Left ventricle myocardium inferior (tissue), 1 donor: Measurements from ENCODE around the gene PRRX2. TPM values are rescaled to one million over a fixed set of nuclear protein-coding genes. Genes with fewer than 3 reads are reported as not detected.
"Not testable (repeated sequence)": the region's sequence is repeated elsewhere in the genome, so short reads cannot be mapped to it uniquely, and the experiment has no call there.

Experiments
- DNase-seq: peaks from one replicate; pipeline ENCODE4 v3.0.0-alpha.2; 2020
- H3K27ac ChIP-seq: fragments of 200-600 bp; replicated peaks from 2 replicates; pipeline ENCODE4 v1.8.0; 2021
- H3K27me3 ChIP-seq: fragments of 200-600 bp; 2 replicates; pipeline ENCODE4 v1.8.0; 2021; ENCODE audit warnings: low read depth
- H3K36me3 ChIP-seq: fragments of 200-600 bp; 2 replicates; pipeline ENCODE4 v1.8.0; 2021
- H3K4me1 ChIP-seq: fragments of 200-600 bp; 2 replicates; pipeline ENCODE4 v1.8.0; 2021
- H3K4me3 ChIP-seq: fragments of 200-600 bp; 2 replicates; pipeline ENCODE4 v1.8.0; 2021; ENCODE audit warnings: mild to moderate bottlenecking, moderate library complexity
- H3K9me3 ChIP-seq: fragments of 200-600 bp; replicated peaks from 2 replicates; pipeline ENCODE4 v1.8.0; 2021
- CTCF ChIP-seq: fragments of 200-600 bp; IDR thresholded peaks from 2 replicates; pipeline ENCODE4 v1.8.0; 2021; ENCODE audit warnings: antibody characterized with exemption, mild to moderate bottlenecking, borderline replicate concordance
- intact Hi-C: fragments of 100-400 bp; cut with micrococcal nuclease; formaldehyde crosslinking; loops from one replicate; pipeline ENCODE4 v1.11.0; 2022
- total RNA-seq: library from RNA; stranded (reverse); fragmentation: NEBNext Ultra II Directional; extraction: Animal tissue kit (Norgen Biotek cat#: 25700); gene quantifications from one replicate; pipeline ENCODE4 v1.2.1, GENCODE V29; 2021
- donor health status: DM: no; HTN: yes; CAD: no; lungs with severe emphysema.

The PRRX2 gene
- total RNA-seq, 1 donor from 2014 or later: 0.85 TPM

- Histone ChIP-seq H3K4me3 (no peak overlapping the region), H3K4me1 (peaks cover 18% of the 10 kb centered on the region), H3K9me3 (no peaks in the 10 kb centered on the region), H3K36me3 (no peaks in the 10 kb centered on the region), H3K27me3 (no peaks in the 10 kb centered on the region), H3K27ac (peak overlapping the region; percentile 46)
- TF ChIP-seq CTCF: no peak
- intact Hi-C loops: no loop called here
- peak; percentile 51 for DNase-seq
Observed at GRCh38 chr9:129759319-129759718, 93.9 kb downstream of the PRRX2 start.

GRCh38 chr9:129759804-129760502 lies 94.5 kb downstream of the PRRX2 start:
- H3K4me3 ChIP-seq: no peak overlapping the region
- H3K27me3 ChIP-seq: no peaks in the 10 kb centered on the region
- H3K4me1 ChIP-seq: peaks cover 18% of the 10 kb centered on the region
- no peak for TF ChIP-seq CTCF
- DNase-seq: peak; percentile 19
- H3K27ac ChIP-seq: peak overlapping the region; percentile 46
- no peaks in the 10 kb centered on the region for H3K9me3 ChIP-seq
- no peaks in the 10 kb centered on the region for H3K36me3 ChIP-seq
- intact Hi-C loops: no loop called here

- Histone ChIP-seq H3K4me1 (peaks cover 18% of the 10 kb centered on the region), H3K27ac (peak overlapping the region; percentile 80)
- H3K36me3 ChIP-seq, intact Hi-C loops, H3K4me3 ChIP-seq, H3K9me3 ChIP-seq, DNase-seq, H3K27me3 ChIP-seq: not testable (repeated sequence)
Observed at GRCh38 chr9:129760784-129761183, 95.3 kb downstream of the PRRX2 start.

- Histone ChIP-seq H3K27ac (peak overlapping the region; percentile 80), H3K4me3 (no peak overlapping the region)
- intact Hi-C loops: no loop called here
Observed at GRCh38 chr9:129761293-129761900, 96.0 kb downstream of the PRRX2 start.

GRCh38 chr9:129761901-129762369 lies 96.5 kb downstream of the PRRX2 start:
- no peak for TF ChIP-seq CTCF
- no peak overlapping the region for H3K4me3 ChIP-seq
- H3K36me3 ChIP-seq: no peaks in the 10 kb centered on the region
- H3K9me3 ChIP-seq: no peaks in the 10 kb centered on the region
- H3K4me1 ChIP-seq: peaks cover 18% of the 10 kb centered on the region
- peak overlapping the region; percentile 80 for H3K27ac ChIP-seq
- DNase-seq: no peak
- H3K27me3 ChIP-seq: no peaks in the 10 kb centered on the region
- intact Hi-C loops: no loop called here

More at GRCh38 chr9:129761293-129761900, 96.0 kb downstream of the PRRX2 start:
- H3K36me3 ChIP-seq: no peaks in the 10 kb centered on the region
- peak; percentile 76 for DNase-seq
- H3K4me1 ChIP-seq: peaks cover 18% of the 10 kb centered on the region
- H3K27me3 ChIP-seq: no peaks in the 10 kb centered on the region
- no peak for TF ChIP-seq CTCF
- H3K9me3 ChIP-seq: no peaks in the 10 kb centered on the region

GRCh38 chr9:129762370-129762984 lies 97.0 kb downstream of the PRRX2 start:
- intact Hi-C loops, H3K4me3 ChIP-seq, H3K36me3 ChIP-seq, H3K27me3 ChIP-seq, H3K9me3 ChIP-seq: not testable (repeated sequence)
- Histone ChIP-seq H3K4me1 (peaks cover 18% of the 10 kb centered on the region), H3K27ac (peak overlapping the region; percentile 80)
- peak; percentile 19 for DNase-seq
